MM.1S (cell line): ENCODE data around the gene SF3B5.

Experiments
- CTCF ChIP-seq: fragments of 300-600 bp; sonication (generic); IDR thresholded peaks from 2 replicates; pipeline ENCODE4 v1.5.1; 2016; ENCODE audit warnings: antibody characterized with exemption, low read length, mixed read lengths
- EZH2 ChIP-seq: fragments of 300-600 bp; sonication (generic); optimal IDR thresholded peaks from 2 replicates; pipeline ENCODE3; 2017; ENCODE audit warnings: low read depth, mild to moderate bottlenecking, antibody characterized with exemption, low read length, mixed read lengths
- EZH2phosphoT487 ChIP-seq: fragments of 300-600 bp; sonication (generic); IDR thresholded peaks from 2 replicates; pipeline ENCODE4 v1.6.1; 2018; ENCODE audit warnings: antibody characterized with exemption, low read length

- no peak for TF ChIP-seq CTCF
- TF ChIP-seq EZH2, result no peak
- no peak for TF ChIP-seq EZH2phosphoT487
Observed at GRCh38 chr6:144073024-144073423, 22.3 kb downstream of the SF3B5 start.
